COR-L47 (cell line): ENCODE results near the gene STKLD1.
A peak's percentile ranks its signal among the peaks of the same experiment; 100 is the strongest.
"Not testable (repeated sequence)": the region's sequence is repeated elsewhere in the genome, so short reads cannot be mapped to it uniquely, and the experiment has no call there.

Experiments used
- DNase-seq: peaks from one replicate; lab custom pipeline; 2025; lab: John Stamatoyannopoulos, UW

STKLD1 gene

GRCh38 chr9:133443982-133444381, 67.8 kb downstream of the STKLD1 start:
- DNase-seq, result no peak

GRCh38 chr9:133445293-133445969, 69.3 kb downstream of the STKLD1 start:
- DNase-seq, result no peak

GRCh38 chr9:133448487-133448972, 72.4 kb downstream of the STKLD1 start:
- no peak for DNase-seq

GRCh38 chr9:133449760-133450159, 73.6 kb downstream of the STKLD1 start:
- peak; percentile 73 for DNase-seq

GRCh38 chr9:133451865-133452264, 75.7 kb downstream of the STKLD1 start:
- DNase-seq, result not testable (repeated sequence)

GRCh38 chr9:133452562-133452961, 76.4 kb downstream of the STKLD1 start:
- DNase-seq, result no peak

GRCh38 chr9:133453651-133454050, 77.5 kb downstream of the STKLD1 start:
- DNase-seq, result no peak

- DNase-seq, result no peak
Observed at GRCh38 chr9:133454325-133454724, 78.2 kb downstream of the STKLD1 start.

- DNase-seq, result no peak
Observed at GRCh38 chr9:133454943-133455673, 78.9 kb downstream of the STKLD1 start.
